ENCODE measurements around the gene RHOV.
"Not testable (repeated sequence)": the region's sequence is repeated elsewhere in the genome, so short reads cannot be mapped to it uniquely, and the experiment has no call there.

RHOV gene

GRCh38 chr15:40871749-40872617 is 2.1 kb downstream of the RHOV start:
- DNase-seq: no peak

DNA sequence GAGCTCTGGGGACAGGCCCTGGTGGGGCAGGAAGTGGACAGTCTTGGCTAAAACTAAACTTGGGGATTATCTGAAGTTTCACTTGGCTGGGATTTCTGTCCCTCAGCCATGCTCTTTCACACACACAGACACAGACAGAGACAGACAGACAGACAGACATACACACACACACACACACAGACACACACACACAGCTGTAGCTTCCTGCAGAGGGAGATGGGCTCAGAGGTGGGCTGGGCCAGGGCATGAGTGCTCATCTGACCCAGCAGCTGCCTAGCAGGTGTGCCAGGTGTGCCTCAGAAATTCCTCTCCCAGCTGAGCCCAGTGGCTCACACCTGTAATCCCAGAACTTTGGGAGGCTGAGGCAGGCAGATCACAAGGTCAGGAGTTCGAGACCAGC is 3.3 kb downstream of the RHOV start:
- DNase-seq: no peak

DNA sequence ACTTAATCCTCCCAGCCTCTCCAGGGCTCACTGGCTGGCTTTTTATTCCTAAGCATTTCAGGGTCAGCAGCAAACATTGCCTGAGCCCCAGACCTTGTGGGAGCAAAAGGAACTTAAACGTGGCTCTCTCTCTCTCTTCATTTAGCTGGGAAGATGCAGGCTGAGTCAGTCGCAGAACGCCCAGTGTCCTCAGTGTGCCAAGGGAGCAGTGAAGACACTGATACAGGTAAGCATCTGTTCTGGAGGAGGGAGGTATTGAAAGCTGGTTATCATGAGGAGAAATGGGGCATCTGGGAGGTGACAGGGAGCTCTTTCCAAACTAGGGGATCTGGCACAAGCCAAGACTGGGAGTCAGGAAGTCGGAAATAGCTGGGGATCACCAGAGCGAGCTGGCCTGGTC is 4.3 kb downstream of the RHOV start:
- no peak for DNase-seq

GRCh38 chr15:40867199-40867598 is 6.8 kb downstream of the RHOV start:
- no peak for DNase-seq

GRCh38 chr15:40863660-40864270 is 10.3 kb downstream of the RHOV start:
- no peak for DNase-seq

DNA sequence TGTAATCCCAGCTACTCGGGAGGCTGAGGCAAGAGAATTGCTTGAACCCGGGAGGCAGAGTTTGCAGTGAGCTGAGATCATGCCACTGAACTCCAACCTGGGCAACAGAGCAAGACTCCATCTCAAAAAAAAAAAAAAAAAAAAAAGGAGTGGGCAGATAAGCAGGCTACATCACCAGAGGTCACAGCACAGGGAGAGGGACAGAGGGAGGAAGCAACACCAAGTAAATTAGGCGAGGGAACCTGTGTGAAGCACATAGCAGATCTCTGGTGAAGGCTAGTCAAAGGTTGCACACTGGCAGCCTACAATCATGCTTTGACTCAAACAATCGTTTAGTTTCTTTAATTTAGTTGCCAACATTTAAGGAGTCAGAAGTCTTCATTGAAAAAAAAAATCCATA is 12.9 kb downstream of the RHOV start:
- not testable (repeated sequence) for DNase-seq

- DNase-seq: no peak
These were observed 14.7 kb downstream of the RHOV start for GRCh38 chr15:40859206-40859851.

- DNase-seq: no peak
These were observed 15.3 kb downstream of the RHOV start for GRCh38 chr15:40858706-40859105.

- DNase-seq: peak in 1 of 2 experiments; percentile 13
These were observed 16.3 kb downstream of the RHOV start for GRCh38 chr15:40857601-40858341.

- no peak for DNase-seq
These were observed 17.3 kb downstream of the RHOV start for GRCh38 chr15:40856746-40857145.

GRCh38 chr15:40855706-40856234 is 18.3 kb downstream of the RHOV start:
- DNase-seq: no peak

GRCh38 chr15:40854161-40854560 is 19.9 kb downstream of the RHOV start:
- DNase-seq: no peak

DNA sequence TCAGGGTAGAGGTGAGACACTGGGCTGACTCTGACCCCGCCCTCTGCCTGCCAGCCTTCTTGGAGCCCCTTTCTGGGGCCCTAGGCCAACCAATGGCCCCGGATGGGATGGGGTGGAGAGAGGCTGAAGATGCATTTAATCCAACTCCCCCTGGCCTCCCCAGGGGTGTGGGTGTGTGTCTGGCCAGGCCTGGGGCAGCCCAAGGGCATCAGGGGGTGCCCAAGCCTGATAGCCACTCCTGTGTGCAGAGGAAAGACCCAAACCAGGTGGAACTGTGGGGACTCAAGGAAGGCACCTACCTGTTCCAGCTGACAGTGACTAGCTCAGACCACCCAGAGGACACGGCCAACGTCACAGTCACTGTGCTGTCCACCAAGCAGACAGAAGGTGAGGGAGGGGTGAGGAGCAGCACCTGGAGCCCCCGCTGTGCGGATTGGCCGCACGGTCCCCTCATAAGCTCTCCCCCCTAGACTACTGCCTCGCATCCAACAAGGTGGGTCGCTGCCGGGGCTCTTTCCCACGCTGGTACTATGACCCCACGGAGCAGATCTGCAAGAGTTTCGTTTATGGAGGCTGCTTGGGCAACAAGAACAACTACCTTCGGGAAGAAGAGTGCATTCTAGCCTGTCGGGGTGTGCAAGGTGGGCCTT is 20.7 kb downstream of the RHOV start:
- DNase-seq: no peak

DNA sequence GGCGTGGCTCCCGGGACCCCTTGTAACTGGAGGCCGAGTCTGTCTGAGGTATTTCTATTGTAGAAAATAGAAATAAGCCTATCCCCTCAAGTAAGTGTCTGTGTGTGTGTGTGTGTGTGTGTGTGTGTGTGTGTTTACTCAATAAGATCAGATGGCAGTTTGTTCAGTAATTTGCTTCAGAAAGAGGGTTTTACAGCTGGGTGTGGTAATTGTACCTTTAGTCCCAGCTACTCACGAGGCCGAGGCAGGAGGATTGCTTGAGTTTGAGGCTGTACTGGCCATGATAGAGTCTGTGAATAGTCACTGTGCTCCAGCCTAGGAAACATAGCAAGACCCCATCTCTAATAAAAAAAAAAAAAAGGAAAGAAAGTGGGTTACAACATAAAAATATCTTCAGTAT is 21.5 kb downstream of the RHOV start:
- DNase-seq: no peak

DNA sequence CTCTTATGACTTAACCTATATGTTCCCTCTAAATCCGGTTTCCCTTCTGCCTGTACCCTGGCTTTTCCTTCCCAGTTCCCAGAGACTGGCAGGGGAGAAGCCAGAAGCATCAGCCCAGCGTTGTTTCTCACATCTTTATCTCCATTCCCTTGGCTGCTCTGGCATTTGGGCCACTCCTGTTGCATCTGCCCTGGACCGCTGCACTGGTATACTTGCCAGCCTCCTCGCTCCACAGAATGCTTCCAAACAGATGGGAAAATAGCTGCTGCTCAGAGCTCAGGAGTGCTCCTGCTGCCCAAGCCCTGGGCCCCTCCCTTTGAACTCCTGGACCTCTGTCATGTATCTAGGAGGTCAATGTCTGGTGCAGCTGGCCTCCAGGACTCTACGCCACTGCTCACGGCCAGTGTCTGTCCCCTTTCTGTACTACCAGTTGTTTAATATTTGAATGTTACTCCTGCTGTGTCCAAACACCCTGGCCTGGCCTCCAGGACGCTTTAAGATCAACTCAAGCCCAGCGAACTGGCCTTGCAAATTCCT is 23.4 kb downstream of the RHOV start:
- no peak for DNase-seq

- DNase-seq: no peak
These were observed 26.6 kb downstream of the RHOV start for GRCh38 chr15:40847223-40847961.

DNA sequence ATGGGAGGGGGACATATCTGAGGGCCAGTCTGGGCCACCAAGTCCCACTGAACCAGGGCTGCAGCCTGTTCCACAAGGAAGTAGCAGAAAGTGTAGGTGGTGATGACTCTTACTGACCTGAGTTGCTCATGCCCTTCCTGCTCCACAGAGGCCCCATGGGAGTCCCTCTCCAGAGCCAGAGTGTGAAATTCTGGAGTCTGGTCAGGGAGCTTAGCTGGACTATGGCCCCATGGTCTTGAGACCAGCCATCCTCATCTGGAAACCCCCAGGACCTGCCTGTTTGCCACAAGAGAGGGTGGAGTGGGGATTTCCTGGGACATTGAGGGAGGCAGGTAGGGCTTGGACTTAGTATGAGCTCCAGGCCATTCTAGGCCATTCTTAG is 27.2 kb downstream of the RHOV start:
- DNase-seq: no peak

DNA sequence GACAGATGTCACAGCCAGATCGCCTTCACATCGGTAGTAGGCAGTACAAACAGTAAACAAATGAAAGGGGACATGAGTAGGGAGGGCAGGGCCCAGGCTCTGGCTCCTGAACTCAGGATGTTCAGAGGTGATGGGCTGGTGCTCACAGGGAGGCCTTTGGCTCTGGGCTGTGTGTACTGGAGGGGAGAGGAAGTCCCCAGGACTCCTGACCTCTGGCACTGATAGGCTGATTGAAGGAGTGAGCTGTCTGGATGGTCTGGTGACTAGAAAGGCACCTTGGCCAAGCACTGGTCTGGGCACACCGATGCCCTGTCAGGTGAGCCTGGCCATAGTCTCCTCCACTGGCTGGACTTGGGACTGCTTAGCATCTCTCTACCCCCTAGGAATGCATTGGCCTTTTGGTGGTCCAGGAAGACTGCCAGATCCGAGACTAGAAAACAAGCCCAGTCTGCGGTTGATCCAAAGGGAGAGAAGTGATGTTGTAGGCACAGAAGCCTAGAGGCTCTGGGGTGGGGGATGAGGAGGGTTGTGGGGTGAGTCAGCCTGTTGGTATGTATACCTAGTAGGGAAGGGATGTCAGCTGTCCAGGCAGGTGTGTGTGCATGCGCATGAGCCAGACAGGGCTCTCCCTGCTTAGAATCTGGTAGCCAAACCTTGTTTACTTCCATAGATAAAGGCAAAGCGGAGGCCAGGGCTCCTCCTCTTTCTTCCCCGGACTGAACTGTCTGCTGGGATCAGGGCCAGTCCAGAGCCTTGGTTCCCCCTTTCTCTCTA is 28.3 kb downstream of the RHOV start:
- no peak for DNase-seq

- DNase-seq: no peak
These were observed 29.0 kb downstream of the RHOV start for GRCh38 chr15:40845036-40845435.

DNA sequence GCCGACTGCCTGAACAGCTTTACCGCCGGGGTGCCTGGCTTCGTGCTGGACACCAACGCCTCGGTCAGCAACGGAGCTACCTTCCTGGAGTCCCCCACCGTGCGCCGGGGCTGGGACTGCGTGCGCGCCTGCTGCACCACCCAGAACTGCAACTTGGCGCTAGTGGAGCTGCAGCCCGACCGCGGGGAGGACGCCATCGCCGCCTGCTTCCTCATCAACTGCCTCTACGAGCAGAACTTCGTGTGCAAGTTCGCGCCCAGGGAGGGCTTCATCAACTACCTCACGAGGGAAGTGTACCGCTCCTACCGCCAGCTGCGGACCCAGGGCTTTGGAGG is 29.4 kb downstream of the RHOV start:
- DNase-seq: no peak
